Measurements from ENCODE around the gene SCMH1. TPM values are rescaled to one million over a fixed set of nuclear protein-coding genes. Genes with fewer than 3 reads are reported as not detected.

SCMH1 gene
- total and polyA plus RNA-seq, 2 experiments from 2014 or later: 48.1 to 52.3 TPM

- no peak for DNase-seq (ENCODE audit: low spot score)
- no peak overlapping the region for H2AFZ ChIP-seq
- TF ChIP-seq, protein P1, sequence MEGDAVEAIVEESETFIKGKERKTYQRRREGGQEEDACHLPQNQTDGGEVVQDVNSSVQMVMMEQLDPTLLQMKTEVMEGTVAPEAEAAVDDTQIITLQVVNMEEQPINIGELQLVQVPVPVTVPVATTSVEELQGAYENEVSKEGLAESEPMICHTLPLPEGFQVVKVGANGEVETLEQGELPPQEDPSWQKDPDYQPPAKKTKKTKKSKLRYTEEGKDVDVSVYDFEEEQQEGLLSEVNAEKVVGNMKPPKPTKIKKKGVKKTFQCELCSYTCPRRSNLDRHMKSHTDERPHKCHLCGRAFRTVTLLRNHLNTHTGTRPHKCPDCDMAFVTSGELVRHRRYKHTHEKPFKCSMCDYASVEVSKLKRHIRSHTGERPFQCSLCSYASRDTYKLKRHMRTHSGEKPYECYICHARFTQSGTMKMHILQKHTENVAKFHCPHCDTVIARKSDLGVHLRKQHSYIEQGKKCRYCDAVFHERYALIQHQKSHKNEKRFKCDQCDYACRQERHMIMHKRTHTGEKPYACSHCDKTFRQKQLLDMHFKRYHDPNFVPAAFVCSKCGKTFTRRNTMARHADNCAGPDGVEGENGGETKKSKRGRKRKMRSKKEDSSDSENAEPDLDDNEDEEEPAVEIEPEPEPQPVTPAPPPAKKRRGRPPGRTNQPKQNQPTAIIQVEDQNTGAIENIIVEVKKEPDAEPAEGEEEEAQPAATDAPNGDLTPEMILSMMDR (IDR thresholded peaks at IDR 0.05; ENCODE audit: poor library complexity): peak; percentile 13
- TF ChIP-seq EZH2 (IDR thresholded peaks at IDR 0.05; ENCODE audit: borderline replicate concordance): no peak
- TF ChIP-seq EZH2phosphoT487 (IDR thresholded peaks at IDR 0.05; ENCODE audit: low read depth, severe bottlenecking, unreplicated experiment): no peak
- no peak overlapping the region for H3K4me3 ChIP-seq
- no peak overlapping the region for H3K4me2 ChIP-seq
- no peak overlapping the region for H3K27ac ChIP-seq
- H3K79me2 ChIP-seq: no peaks in the 10 kb centered on the region
- H3K9me2 ChIP-seq (replicated peaks; ENCODE audit: insufficient read depth): no peaks in the 10 kb centered on the region
- no peaks in the 10 kb centered on the region for H3K27me3 ChIP-seq
- H3K36me3 ChIP-seq (replicated peaks; ENCODE audit: insufficient read depth, low read depth): no peaks in the 10 kb centered on the region
- H3K4me1 ChIP-seq (ENCODE audit: insufficient read depth): no peaks in the 10 kb centered on the region
- no peaks in the 10 kb centered on the region for H3K9me3 ChIP-seq (ENCODE audit: low read depth)
- no peaks in the 10 kb centered on the region for H4K20me1 ChIP-seq (ENCODE audit: insufficient read depth, poor library complexity, severe bottlenecking)
- 90% methylated on average over 5 of the region's 5 CpGs for WGBS (ENCODE audit: low lambda C conversion rate, missing lambda C conversion rate)
These were observed 218.7 kb downstream of the SCMH1 start for GRCh38 chr1:41023279-41023990.

DNA sequence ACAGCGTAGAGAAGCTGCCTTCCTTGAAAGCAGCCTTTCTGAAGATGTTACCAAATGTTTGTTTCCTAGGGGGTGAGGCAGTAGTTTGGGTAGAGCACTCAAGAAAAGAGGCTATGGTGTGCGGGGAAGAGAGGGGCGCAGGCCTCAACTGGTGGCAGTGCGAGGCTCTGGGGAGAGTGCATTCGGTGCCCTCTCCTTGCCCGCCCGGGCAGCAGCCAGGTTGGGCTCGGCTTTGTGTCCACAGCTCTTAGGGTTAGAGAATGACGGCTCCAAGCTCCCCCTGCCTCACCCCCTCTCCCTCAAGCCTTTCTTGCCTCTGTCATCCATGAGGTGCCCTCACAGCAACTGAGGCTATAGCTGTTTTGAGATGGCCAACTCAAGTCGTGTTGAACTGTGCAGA is 219.7 kb downstream of the SCMH1 start:
- Histone ChIP-seq H3K27me3 (no peaks in the 10 kb centered on the region), H3K4me1 (ENCODE audit: insufficient read depth) (no peaks in the 10 kb centered on the region), H3K4me3 (no peak overlapping the region), H2AFZ (no peak overlapping the region), H3K4me2 (no peak overlapping the region), H3K27ac (no peak overlapping the region), H3K9me2 (replicated peaks; ENCODE audit: insufficient read depth) (no peaks in the 10 kb centered on the region), H3K36me3 (replicated peaks; ENCODE audit: insufficient read depth, low read depth) (no peaks in the 10 kb centered on the region), H4K20me1 (ENCODE audit: insufficient read depth, poor library complexity, severe bottlenecking) (no peaks in the 10 kb centered on the region), H3K9me3 (ENCODE audit: low read depth) (no peaks in the 10 kb centered on the region), H3K79me2 (no peaks in the 10 kb centered on the region)
- 93% methylated on average over 10 of the region's 10 CpGs for WGBS (ENCODE audit: low lambda C conversion rate, missing lambda C conversion rate)
- no peak for DNase-seq (ENCODE audit: low spot score)
- TF ChIP-seq, protein P1 (IDR thresholded peaks at IDR 0.05; ENCODE audit: poor library complexity): no peak
- TF ChIP-seq EZH2 (IDR thresholded peaks at IDR 0.05; ENCODE audit: borderline replicate concordance): no peak
- TF ChIP-seq EZH2phosphoT487 (IDR thresholded peaks at IDR 0.05; ENCODE audit: low read depth, severe bottlenecking, unreplicated experiment): no peak

GRCh38 chr1:41021526-41022308 is 220.4 kb downstream of the SCMH1 start, which contains the start of gene SLFNL1:
SLFNL1 (minus strand) TSS chr1:41021725; CDS start chr1:41020660, 1,065 bp downstream.
- 71% methylated on average over 12 of the region's 12 CpGs for WGBS (ENCODE audit: low lambda C conversion rate, missing lambda C conversion rate)
- no peak within 1 kb of the TSS for H3K27ac ChIP-seq
- no peak for TF ChIP-seq EZH2phosphoT487 (IDR thresholded peaks at IDR 0.05; ENCODE audit: low read depth, severe bottlenecking, unreplicated experiment)
- TF ChIP-seq, protein P1 (IDR thresholded peaks at IDR 0.05; ENCODE audit: poor library complexity): no peak
- no peak for TF ChIP-seq EZH2 (IDR thresholded peaks at IDR 0.05; ENCODE audit: borderline replicate concordance)
- H3K9me3 ChIP-seq (ENCODE audit: low read depth): no peaks in the 10 kb centered on the region
- H3K79me2 ChIP-seq: no peaks in the 10 kb centered on the region
- no peaks in the 10 kb centered on the region for H3K9me2 ChIP-seq (replicated peaks; ENCODE audit: insufficient read depth)
- H3K4me1 ChIP-seq (ENCODE audit: insufficient read depth): no peaks in the 10 kb centered on the region
- H3K4me2 ChIP-seq: no peak within 1 kb of the TSS
- no peak within 1 kb of the TSS for H2AFZ ChIP-seq
- no peaks in the 10 kb centered on the region for H3K27me3 ChIP-seq
- H3K36me3 ChIP-seq (replicated peaks; ENCODE audit: insufficient read depth, low read depth): no peaks in the 10 kb centered on the region
- H3K4me3 ChIP-seq: no peak within 1 kb of the TSS
- no peak for DNase-seq (ENCODE audit: low spot score)
- H4K20me1 ChIP-seq (ENCODE audit: insufficient read depth, poor library complexity, severe bottlenecking): no peaks in the 10 kb centered on the region

Data from hepatocyte (in vitro differentiated cells).